ENCODE results near the gene PLPP2. TPM values are rescaled to one million over a fixed set of nuclear protein-coding genes. Genes with fewer than 3 reads are reported as not detected.

Gene PLPP2
- total and polyA plus RNA-seq, 2 of the 4 experiments (the other 2 are of a cell fraction): 2.3 to 4.2 TPM

- no peak overlapping the region for H2BK5ac ChIP-seq (ENCODE audit: low read depth, low read length, poor library complexity, severe bottlenecking)
- H2AK5ac ChIP-seq (ENCODE audit: low read depth, low read length): no peak overlapping the region
- peaks cover 27 to 65% of the 10 kb centered on the region in 2 experiments for H3K79me1 ChIP-seq (ENCODE audit: low read depth in 1 of 2, low read length in 2 of 2)
- H3K23ac ChIP-seq (ENCODE audit: low read depth, low read length): no peak overlapping the region
- in situ Hi-C loops (cut with MboI; ENCODE audit: low sequenced_read_pairs) (no loop called here), dilution Hi-C loops (cut with HindIII; ENCODE audit: low sequenced_read_pairs, unreplicated experiment) (no loop called here), intact Hi-C loops (cut with micrococcal nuclease) (no loop called here)
- H3K9me1 ChIP-seq (ENCODE audit: insufficient read depth, low read length): peaks cover 15% of the 10 kb centered on the region
- H4K8ac ChIP-seq (ENCODE audit: low read depth in 2 of 2, low read length in 2 of 2): no peak overlapping the region
- H3K4me3 ChIP-seq (ENCODE audit: insufficient read depth, low read depth, low read length): no peak overlapping the region
- H4K20me1 ChIP-seq (ENCODE audit: insufficient read depth, low read length): peaks cover 45% of the 10 kb centered on the region
- ChIA-PET POLR2A (ENCODE audit: unreplicated experiment) (no interaction called here), CTCF (no interaction called here)
- no peak overlapping the region for H2AK9ac ChIP-seq (replicated peaks; ENCODE audit: low read depth, low read length, poor library complexity)
- H3K27me3 ChIP-seq (ENCODE audit: control insufficient read depth, insufficient read depth, low read length): no peaks in the 10 kb centered on the region
- no peak overlapping the region for H2AFZ ChIP-seq (replicated peaks; ENCODE audit: low read length, poor library complexity)
- no peak overlapping the region for H2BK15ac ChIP-seq (ENCODE audit: low read depth, low read length)
- no peak overlapping the region for H3K27ac ChIP-seq (ENCODE audit: insufficient read depth, low read length)
- H3K36me3 ChIP-seq (ENCODE audit: control insufficient read depth, insufficient read depth, low read length): peaks cover 73% of the 10 kb centered on the region
- H3K56ac ChIP-seq (ENCODE audit: extremely low read depth, insufficient read depth, low read length): no peak overlapping the region
- H3K4me2 ChIP-seq (ENCODE audit: low read depth, low read length): no peak overlapping the region
- H3K9me3 ChIP-seq (ENCODE audit: control insufficient read depth, insufficient read depth, low read length): peaks cover 7% of the 10 kb centered on the region; the same call in 1 of the 2 replicates
- no peak overlapping the region for H4K91ac ChIP-seq (ENCODE audit: insufficient read depth, low read depth, low read length)
- H2BK120ac ChIP-seq (ENCODE audit: low read depth, low read length): no peak overlapping the region
- no peak overlapping the region for H3K4ac ChIP-seq (ENCODE audit: low read depth, low read length)
- H3K4me1 ChIP-seq (ENCODE audit: control insufficient read depth, insufficient read depth, low read length): no peaks in the 10 kb centered on the region
- 100% methylated on average over 4 of the region's 13 CpGs; no CpG with 5 or more reads in 1 of the 2 experiments for WGBS, 2 experiments (ENCODE audit: extremely low coverage in 2 of 2, insufficient read length in 1 of 2)
- TF ChIP-seq FOS (IDR thresholded peaks at IDR 0.05; ENCODE audit: low read depth, low read length) (no peak), SMC3 (IDR thresholded peaks at IDR 0.05; ENCODE audit: low read depth, low read length) (no peak), USF2 (IDR thresholded peaks at IDR 0.05; ENCODE audit: low read depth, low read length) (no peak), RFX5 (IDR thresholded peaks at IDR 0.05; ENCODE audit: low read depth, low read length) (no peak)
- no peak for ATAC-seq (ENCODE audit: low read depth)
- no peak overlapping the region for H4K5ac ChIP-seq (ENCODE audit: low read depth, low read length)
- no peak overlapping the region for H3K14ac ChIP-seq (replicated peaks; ENCODE audit: low read depth, low read length)
- no peak for DNase-seq
- no peak overlapping the region for H2BK20ac ChIP-seq (ENCODE audit: low read depth, low read length)
- H3K18ac ChIP-seq (ENCODE audit: low read depth, low read length): no peak overlapping the region
- no TSS peak for BruUV-seq (replicated peaks)
- no peak overlapping the region for H3K9ac ChIP-seq (ENCODE audit: low read depth, low read length)
Observed at GRCh38 chr19:322616-323015, 31.4 kb upstream of the PLPP2 start.

Data from IMR-90 (cell line).